ENCODE measurements around the gene GNPTG.

The GNPTG gene

GRCh38 chr16:1331712-1332617 lies 19.8 kb upstream of the GNPTG start:
- TF ChIP-seq JUND (IDR thresholded peaks at IDR 0.05; ENCODE audit: low read depth) = no peak
- in situ Hi-C loops (cut with HindIII; ENCODE audit: low pct_unique_long_range_greater_than_20kb, low sequenced_read_pairs) = no loop called here
- peak; percentile 85 to 90 for DNase-seq (ENCODE audit: low read depth in 1 of 2, low spot score in 1 of 2)

GRCh38 chr16:1332618-1333148 lies 19.0 kb upstream of the GNPTG start:
- no peak for TF ChIP-seq JUND (IDR thresholded peaks at IDR 0.05; ENCODE audit: low read depth)
- in situ Hi-C loops (cut with HindIII; ENCODE audit: low pct_unique_long_range_greater_than_20kb, low sequenced_read_pairs) = no loop called here
- DNase-seq (ENCODE audit: low read depth in 1 of 2, low spot score in 1 of 2) = no peak

DNA sequence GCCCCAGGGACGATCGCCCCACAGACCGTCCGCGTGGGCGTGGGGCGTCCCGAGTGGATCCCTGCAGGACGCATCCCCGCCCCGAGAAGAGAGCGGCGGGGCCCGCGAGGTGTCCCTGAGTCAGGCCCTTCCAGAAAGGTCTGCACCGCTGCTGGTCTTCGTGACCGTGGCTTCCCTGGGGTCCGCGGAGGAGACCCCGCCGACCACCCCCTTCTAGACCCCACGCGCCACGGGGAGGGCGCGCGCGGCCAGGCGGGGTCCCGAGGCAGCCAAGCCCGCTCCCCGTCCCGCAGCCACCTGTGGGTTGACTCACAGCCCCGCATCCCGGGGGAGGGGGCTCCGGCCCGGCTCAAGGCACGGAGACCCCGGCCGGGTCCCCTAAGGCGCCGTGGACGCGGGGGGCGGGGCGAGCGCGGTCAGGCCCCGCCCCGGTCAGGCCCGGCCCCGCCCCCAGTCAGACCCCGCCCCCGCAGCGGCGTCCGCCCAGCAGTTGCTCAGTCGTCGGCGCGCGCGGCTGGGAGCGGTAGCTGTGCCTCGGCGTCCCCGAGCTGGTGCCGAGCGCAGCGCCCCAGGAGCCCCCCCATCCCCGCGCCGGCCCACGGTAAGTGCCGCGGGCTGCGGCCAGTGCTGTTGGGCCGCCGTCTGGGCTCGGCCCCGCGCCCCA lies 18.4 kb upstream of the GNPTG start, which contains the start of gene BAIAP3:
TSS of gene BAIAP3 (plus strand) at position 497 of the 664 bp plus-strand sequence. CDS start 4,905 bp downstream, outside the sequence.
- in situ Hi-C loops (cut with HindIII; ENCODE audit: low pct_unique_long_range_greater_than_20kb, low sequenced_read_pairs) = no loop called here
- DNase-seq (ENCODE audit: low read depth in 1 of 2, low spot score in 1 of 2) = peak; percentile 66 to 67
- no peak for TF ChIP-seq JUND (IDR thresholded peaks at IDR 0.05; ENCODE audit: low read depth)

DNA sequence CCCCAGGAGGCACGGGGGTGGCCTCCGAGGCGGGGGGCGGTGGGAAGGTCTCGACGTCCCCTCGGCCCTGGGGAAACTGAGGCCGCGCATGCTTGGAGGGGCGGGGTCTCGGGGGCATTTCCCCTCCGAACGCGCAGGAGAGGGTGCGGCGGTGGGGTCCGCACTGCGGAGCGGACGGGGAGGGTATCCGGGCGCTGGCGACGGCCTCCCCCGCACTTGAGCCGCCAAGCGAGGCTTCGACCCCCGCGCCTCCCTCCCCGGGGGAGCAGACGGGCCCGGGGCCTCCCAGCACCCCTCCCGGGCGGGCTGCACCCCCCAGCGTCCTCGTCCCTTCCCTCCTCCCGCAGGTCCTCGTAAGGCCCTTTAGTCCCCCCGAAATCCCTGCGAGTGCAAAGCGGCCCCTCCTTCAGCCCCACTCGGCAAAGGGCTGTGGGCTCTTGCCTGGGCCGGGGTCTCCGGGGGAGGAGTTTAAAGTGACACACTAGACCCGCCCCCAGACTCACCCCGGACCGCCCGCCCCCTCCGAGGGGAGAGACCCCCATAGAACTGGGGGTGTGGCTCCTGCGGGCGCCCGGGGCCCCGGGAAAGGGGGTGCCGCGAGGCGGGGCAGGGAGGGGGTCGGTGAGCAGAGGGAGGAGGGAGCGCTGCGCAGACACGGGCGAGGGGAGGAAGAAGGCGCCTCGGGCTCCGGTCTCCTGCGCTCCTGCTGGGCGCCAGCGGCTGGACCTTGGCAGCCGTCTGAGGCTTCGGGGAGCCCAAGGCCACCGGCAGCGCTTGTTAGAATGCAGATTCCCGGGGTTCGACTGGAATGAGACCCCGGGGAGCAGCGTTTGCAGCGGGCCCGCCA lies 17.7 kb upstream of the GNPTG start:
- in situ Hi-C loops (cut with HindIII; ENCODE audit: low pct_unique_long_range_greater_than_20kb, low sequenced_read_pairs) = no loop called here
- no peak for DNase-seq (ENCODE audit: low read depth in 1 of 2, low spot score in 1 of 2)
- TF ChIP-seq JUND (IDR thresholded peaks at IDR 0.05; ENCODE audit: low read depth) = no peak

DNA sequence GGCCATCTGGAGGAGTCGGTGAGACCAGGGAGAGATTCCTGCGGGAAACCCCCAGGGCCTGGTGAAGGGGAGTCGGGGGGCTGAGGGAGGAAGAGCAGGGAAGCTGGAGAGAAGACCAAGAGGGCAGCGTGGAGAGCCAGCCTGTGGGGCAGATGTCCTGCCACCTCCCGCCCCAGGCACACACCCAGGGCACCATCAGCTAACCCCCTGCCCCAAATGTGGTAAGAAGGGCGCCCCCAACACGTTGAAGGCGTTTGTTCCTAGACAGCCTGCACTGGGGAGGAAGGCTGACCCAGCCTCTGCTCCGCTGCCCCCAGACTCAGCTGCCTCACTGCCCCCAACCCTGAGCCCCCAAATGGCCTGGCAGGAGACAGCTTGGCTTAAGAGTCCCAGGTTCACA lies 17.0 kb upstream of the GNPTG start:
- no peak for DNase-seq (ENCODE audit: low read depth in 1 of 2, low spot score in 1 of 2)
- no peak for TF ChIP-seq JUND (IDR thresholded peaks at IDR 0.05; ENCODE audit: low read depth)
- in situ Hi-C loops (cut with HindIII; ENCODE audit: low pct_unique_long_range_greater_than_20kb, low sequenced_read_pairs) = no loop called here

DNA sequence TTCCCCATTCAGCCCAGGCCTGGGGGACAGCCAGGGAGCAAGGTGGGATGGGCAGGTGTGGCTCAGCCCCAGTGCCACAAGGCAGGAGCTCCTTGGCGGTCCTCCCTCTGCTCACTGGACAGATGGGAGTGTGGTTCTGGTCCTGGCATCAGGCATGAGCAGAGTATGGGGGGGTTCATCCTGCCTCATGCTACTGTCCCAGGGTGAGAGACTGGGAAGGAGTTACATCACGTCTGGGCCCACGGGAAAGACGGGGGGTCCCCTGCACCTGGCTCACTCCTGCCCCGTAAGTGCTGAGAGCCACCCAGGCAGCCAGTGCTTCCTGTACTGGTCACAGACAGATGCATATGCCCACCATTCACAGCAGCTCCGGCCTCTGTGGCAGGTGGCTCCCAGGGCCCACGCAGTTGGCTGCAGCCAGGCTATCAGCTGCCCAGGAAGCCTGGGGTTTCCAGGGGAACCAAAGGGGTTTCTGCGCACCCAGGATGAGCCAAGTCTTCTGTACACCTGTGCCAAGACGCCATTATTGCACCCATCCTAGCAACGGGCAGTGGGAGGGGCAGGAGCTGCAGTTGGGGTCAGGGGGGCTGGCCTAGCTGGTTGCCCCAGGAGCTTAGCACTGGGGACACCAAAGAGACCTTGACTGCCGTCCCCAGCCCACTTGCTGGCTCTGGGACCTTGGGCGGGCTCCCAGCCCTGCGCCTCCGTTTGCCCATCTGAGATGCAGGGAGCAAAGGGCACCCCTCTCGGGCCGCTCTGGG lies 16.3 kb upstream of the GNPTG start:
- in situ Hi-C loops (cut with HindIII; ENCODE audit: low pct_unique_long_range_greater_than_20kb, low sequenced_read_pairs) = no loop called here
- no peak for TF ChIP-seq JUND (IDR thresholded peaks at IDR 0.05; ENCODE audit: low read depth)
- no peak for DNase-seq (ENCODE audit: low read depth in 1 of 2, low spot score in 1 of 2)

DNA sequence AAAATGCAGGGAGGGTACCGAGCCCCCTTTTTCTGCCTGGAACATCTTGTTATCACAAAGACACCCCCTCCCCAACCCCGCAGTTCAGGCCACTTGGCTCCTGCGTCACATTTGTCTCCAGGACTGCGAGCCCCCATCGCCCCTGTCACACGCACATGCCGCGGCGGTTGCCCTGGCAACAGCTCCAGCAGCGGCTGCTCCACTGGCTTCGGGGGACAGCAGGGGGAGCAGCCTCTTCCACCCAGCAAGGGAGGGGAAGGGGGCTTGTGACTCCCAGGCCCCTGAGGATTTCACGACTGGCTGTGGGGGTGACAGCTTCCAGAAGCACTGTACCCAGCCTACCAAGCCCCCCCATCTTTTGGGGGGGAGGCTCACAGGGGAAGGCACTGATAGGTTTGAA lies 15.7 kb upstream of the GNPTG start:
- DNase-seq (ENCODE audit: low read depth in 1 of 2, low spot score in 1 of 2) = no peak
- TF ChIP-seq JUND (IDR thresholded peaks at IDR 0.05; ENCODE audit: low read depth) = no peak
- in situ Hi-C loops (cut with HindIII; ENCODE audit: low pct_unique_long_range_greater_than_20kb, low sequenced_read_pairs) = no loop called here

DNA sequence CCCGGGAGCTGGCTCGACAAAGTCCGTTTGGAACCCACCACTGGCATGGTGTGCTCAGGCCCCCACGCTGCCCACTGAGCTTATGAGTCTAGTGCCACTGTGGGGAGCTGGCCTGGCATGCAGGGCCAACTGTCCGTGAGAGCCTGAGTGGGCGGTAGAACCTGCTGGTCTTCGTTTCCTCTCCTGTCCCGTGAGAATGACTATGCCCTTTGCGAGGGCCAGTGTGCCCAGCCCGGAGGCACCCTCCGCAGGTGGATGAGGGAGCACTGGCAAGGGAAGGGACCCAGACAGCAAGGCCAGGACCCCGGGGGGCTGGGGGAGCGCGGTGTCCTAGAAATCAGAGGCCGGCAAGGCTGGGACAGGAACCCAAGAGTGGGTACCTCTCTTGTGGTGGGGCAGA lies 15.1 kb upstream of the GNPTG start:
- no peak for TF ChIP-seq JUND (IDR thresholded peaks at IDR 0.05; ENCODE audit: low read depth)
- in situ Hi-C loops (cut with HindIII; ENCODE audit: low pct_unique_long_range_greater_than_20kb, low sequenced_read_pairs) = no loop called here
- DNase-seq (ENCODE audit: low read depth in 1 of 2, low spot score in 1 of 2) = peak in 1 of 2 experiments; percentile 45

- DNase-seq (ENCODE audit: low read depth in 1 of 2, low spot score in 1 of 2) = no peak
- no peak for TF ChIP-seq JUND (IDR thresholded peaks at IDR 0.05; ENCODE audit: low read depth)
- in situ Hi-C loops (cut with HindIII; ENCODE audit: low pct_unique_long_range_greater_than_20kb, low sequenced_read_pairs) = no loop called here
Observed at GRCh38 chr16:1337486-1337885, 14.2 kb upstream of the GNPTG start.

DNA sequence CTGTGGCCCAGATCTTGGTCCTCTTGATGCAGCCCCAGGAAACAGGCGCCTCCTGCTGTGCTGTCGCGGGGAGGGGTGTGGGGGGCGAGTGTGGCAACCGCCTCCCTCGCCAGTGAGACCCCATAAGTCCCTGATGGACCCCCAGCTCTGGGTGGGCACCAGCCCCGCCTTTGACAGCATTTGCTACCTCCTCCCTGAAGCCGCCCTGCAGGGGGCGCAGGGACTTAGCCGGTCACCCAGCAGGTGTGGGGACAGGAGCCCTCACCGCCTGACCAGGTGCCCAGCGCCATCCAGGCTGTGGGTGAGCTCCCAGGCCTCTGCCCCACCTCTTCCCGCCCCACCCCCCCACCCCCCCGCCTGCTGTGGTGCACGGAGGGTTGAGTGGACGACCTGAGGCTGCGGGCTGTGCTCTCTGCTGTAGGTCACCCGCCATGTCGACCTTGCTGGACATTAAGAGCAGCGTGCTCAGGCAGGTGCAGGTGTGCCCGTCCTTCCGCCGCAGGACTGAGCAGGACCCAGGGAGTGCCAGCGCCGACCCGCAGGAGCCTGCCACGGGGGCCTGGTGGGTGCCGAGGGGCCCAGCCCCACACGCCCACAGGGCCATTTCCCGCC lies 13.5 kb upstream of the GNPTG start:
- DNase-seq (ENCODE audit: low read depth in 1 of 2, low spot score in 1 of 2) = peak; percentile 69
- in situ Hi-C loops (cut with HindIII; ENCODE audit: low pct_unique_long_range_greater_than_20kb, low sequenced_read_pairs) = no loop called here
- TF ChIP-seq JUND (IDR thresholded peaks at IDR 0.05; ENCODE audit: low read depth) = no peak

Measured in T47D (cell line).